Psoas muscle (tissue), 8 donors: ENCODE data around the gene GALNTL6. TPM values are rescaled to one million over a fixed set of nuclear protein-coding genes. Genes with fewer than 3 reads are reported as not detected.
"Not testable (repeated sequence)": the region's sequence is repeated elsewhere in the genome, so short reads cannot be mapped to it uniquely, and the experiment has no call there.

Source experiments
- ATAC-seq, 4 donors: fragments of 200-7000 bp; cut with Tn5 transposase; one replicate each; pipeline ENCODE4 v1.9.1; 2020; ENCODE audit warnings: moderate library complexity in 3 of 4, mild to moderate bottlenecking in 2 of 4
- DNase-seq, 2 donors: peaks; one replicate each; pipeline ENCODE4 v3.0.0-alpha.2; 2020
- H3K27ac ChIP-seq: fragments of 200-600 bp; one replicate; pipeline ENCODE4 v1.8.0; 2022
- H3K27me3 ChIP-seq, 3 donors: fragments of 200-600 bp in 1 of 3; one replicate each; pipeline versions ENCODE4 v1.6.1 to v1.8.0; 2013 to 2022; ENCODE audit warnings: low read length in 2 of 3, mild to moderate bottlenecking in 2 of 3, moderate library complexity in 1 of 3; ENCODE audit not compliant: insufficient read depth in 3 of 3
- H3K36me3 ChIP-seq, 2 donors: fragments of 200-600 bp in 1 of 2; one replicate each; pipeline versions ENCODE4 v1.6.1 to v1.8.0; 2013 to 2022; ENCODE audit warnings: low read depth in 1 of 2, mild to moderate bottlenecking in 1 of 2, moderate library complexity in 1 of 2; ENCODE audit not compliant: insufficient read depth in 1 of 2
- H3K4me1 ChIP-seq: fragments of 200-600 bp; one replicate; pipeline ENCODE4 v1.8.0; 2022
- H3K4me3 ChIP-seq: fragments of 200-600 bp; one replicate; pipeline ENCODE4 v1.8.0; 2022; ENCODE audit warnings: mild to moderate bottlenecking
- H3K9me3 ChIP-seq: fragments of 200-600 bp; one replicate; pipeline ENCODE4 v1.8.0; 2022
- WGBS, 3 donors: extraction: QIAGEN DNeasy Blood & Tissue Kit; methylation state at CpG; one replicate each; pipeline versions ENCODE4 v1.1.6 to v1.1.7; 2013; 5-methylcytosine and 5-hydroxymethylcytosine counted together
- intact Hi-C, 2 donors: fragments of 100-400 bp; cut with DNase I; formaldehyde crosslinking; loops; one replicate each; pipeline versions ENCODE4 v1.11.0 to v1.14.2; 2022
- polyA plus RNA-seq, 3 donors: library from polyadenylated mRNA; stranded (reverse); fragments of 200-250 nt; gene quantifications; one replicate each; pipeline ENCODE4 v1.2.3, GENCODE V29; 2013
- total RNA-seq, 4 donors: library from RNA; stranded (reverse); fragmentation: NEBNext Ultra II Directional in 2 of 4; extraction: Animal tissue kit (Norgen Biotek cat#: 25700) in 2 of 4; gene quantifications; one replicate each; pipeline versions ENCODE4 v1.2.1 to v1.2.4, GENCODE V29; 2021 to 2023
- TF ChIP-seq, protein P1 (sequence below): fragments of 200-600 bp; IDR thresholded peaks from one replicate; pipeline ENCODE4 v1.8.0; 2022; ENCODE audit warnings: antibody characterized with exemption
- donor health status: healthy with polysubstance abuse.
- donor health status: DM: no; HTN: no; CAD: no; lungs with moderate emphysema.
- donor health status: Bipolar disorder and iron deficiency.
- donor health status: healthy.
- donor health status: DM: yes; HTN: yes; CAD: no.
- donor health status: DM: no; HTN: no; CAD: no.
- donor health status: DM: no; HTN: no; CAD: no.
- donor health status: DM: yes; HTN: yes; CAD: no.

GALNTL6 gene
- total and polyA plus RNA-seq, 7 donors = 0.01 to 0.91 (median 0.21) TPM; not detected in 3

DNA sequence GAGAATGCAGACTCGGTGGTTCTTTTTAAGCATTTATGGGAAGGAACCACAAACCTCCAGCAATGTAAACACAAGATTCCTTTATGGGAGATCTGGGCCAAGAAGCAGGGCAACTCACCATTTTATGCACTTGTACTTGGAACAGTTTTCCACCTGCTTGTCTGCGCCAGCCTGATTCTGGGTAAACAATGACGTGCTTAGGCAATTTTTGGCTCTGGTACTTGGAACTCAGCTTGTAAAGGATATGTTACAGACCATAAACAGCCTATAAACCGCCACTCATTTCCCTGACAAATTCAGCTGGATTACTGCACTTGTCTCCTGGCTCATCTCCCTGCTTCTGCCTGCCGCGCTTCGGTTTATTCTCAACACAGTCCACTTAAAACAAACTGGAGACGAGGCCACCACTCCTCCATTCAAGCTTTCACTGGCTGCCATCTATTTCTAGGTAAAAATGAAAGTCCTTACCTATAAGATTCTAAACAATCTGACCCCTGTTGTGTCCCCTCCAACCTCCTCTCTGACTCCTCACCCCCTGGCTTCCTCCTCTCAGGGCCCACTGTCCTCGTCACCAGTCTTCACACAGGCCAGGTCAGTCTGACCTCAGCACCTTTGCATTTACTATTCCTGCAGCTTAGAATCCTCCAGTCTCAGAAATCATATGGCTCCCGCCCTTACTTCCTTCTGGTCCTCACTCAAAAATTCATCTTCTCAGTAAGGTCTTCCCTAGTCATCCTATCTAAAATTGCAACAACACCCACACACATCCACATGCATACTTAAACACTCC is 1149.6 kb downstream of the GALNTL6 start:
- Histone ChIP-seq H3K36me3 (no peaks in the 10 kb centered on the region), H3K4me1 (peaks cover 8% of the 10 kb centered on the region), H3K27ac (no peak overlapping the region), H3K4me3 (no peak overlapping the region), H3K9me3 (no peaks in the 10 kb centered on the region), H3K27me3 (no peaks in the 10 kb centered on the region)
- DNase-seq = no peak
- peak in 3 of 4 donors; percentile 76 to 85 (median 81) for ATAC-seq
- WGBS, 3 donors = 23 to 30% (median 25%) methylated on average over 10 of the region's 10 CpGs
- intact Hi-C loops = no loop called here
- TF ChIP-seq, protein P1, sequence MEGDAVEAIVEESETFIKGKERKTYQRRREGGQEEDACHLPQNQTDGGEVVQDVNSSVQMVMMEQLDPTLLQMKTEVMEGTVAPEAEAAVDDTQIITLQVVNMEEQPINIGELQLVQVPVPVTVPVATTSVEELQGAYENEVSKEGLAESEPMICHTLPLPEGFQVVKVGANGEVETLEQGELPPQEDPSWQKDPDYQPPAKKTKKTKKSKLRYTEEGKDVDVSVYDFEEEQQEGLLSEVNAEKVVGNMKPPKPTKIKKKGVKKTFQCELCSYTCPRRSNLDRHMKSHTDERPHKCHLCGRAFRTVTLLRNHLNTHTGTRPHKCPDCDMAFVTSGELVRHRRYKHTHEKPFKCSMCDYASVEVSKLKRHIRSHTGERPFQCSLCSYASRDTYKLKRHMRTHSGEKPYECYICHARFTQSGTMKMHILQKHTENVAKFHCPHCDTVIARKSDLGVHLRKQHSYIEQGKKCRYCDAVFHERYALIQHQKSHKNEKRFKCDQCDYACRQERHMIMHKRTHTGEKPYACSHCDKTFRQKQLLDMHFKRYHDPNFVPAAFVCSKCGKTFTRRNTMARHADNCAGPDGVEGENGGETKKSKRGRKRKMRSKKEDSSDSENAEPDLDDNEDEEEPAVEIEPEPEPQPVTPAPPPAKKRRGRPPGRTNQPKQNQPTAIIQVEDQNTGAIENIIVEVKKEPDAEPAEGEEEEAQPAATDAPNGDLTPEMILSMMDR = no peak

- Histone ChIP-seq H3K36me3 (no peaks in the 10 kb centered on the region), H3K4me1 (peaks cover 8% of the 10 kb centered on the region), H3K27me3 (no peaks in the 10 kb centered on the region), H3K27ac (no peak overlapping the region), H3K9me3 (no peaks in the 10 kb centered on the region), H3K4me3 (no peak overlapping the region)
- DNase-seq (no peak), ATAC-seq (no peak)
- 89 to 91% (median 91%) methylated on average over 5 of the region's 5 CpGs for WGBS, 3 donors
- intact Hi-C loops = no loop called here
- TF ChIP-seq, protein P1 = no peak
Measured at GRCh38 chr4:172963498-172964294, 1150.5 kb downstream of the GALNTL6 start.

- ATAC-seq, intact Hi-C loops, H3K36me3 ChIP-seq, DNase-seq, H3K4me1 ChIP-seq, H3K27ac ChIP-seq, H3K27me3 ChIP-seq, H3K9me3 ChIP-seq, H3K4me3 ChIP-seq: not testable (repeated sequence)
- WGBS, 3 donors = 89 to 91% (median 89%) methylated on average over 4 of the region's 4 CpGs
Measured at GRCh38 chr4:172970189-172970588, 1157.0 kb downstream of the GALNTL6 start.

- Histone ChIP-seq H3K9me3 (no peaks in the 10 kb centered on the region), H3K36me3 (no peaks in the 10 kb centered on the region), H3K27ac (no peak overlapping the region), H3K4me3 (no peak overlapping the region), H3K27me3 (no peaks in the 10 kb centered on the region), H3K4me1 (no peaks in the 10 kb centered on the region)
- DNase-seq = no peak
- TF ChIP-seq, protein P1 = no peak
- ATAC-seq = no peak
- intact Hi-C loops = no loop called here
- 69 to 73% (median 71%) methylated on average over 7 of the region's 7 CpGs for WGBS, 3 donors
Measured at GRCh38 chr4:172974586-172974985, 1161.4 kb downstream of the GALNTL6 start.

DNA sequence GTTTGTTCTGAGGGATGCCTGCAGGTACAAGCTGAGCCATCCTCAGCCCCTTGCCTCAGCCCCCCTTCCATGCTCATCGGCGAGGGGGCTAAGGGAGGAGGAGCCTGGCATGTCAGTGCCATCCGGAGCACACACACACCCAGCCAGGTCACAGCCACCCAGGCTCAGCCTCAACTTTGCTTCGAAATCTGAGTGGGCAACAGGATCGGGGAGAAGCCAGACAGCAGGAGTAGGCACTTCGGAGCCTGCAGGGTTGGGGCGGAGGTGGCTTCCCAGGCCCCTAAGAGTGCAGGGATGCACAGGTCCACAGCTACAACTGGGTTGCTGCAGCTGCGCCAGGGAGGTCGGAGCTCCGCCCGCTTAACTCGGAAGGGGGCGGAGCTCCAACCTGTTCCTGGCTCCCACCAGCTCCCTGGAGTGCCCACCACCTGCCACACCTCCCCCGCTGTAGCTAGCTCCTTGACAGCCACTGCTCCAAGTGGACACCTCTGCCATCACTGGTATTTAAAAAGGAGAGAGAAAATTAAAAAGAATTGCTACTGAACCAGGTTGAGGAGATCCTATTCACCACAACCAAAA is 1162.5 kb downstream of the GALNTL6 start:
- no peak overlapping the region for H3K4me3 ChIP-seq
- no peaks in the 10 kb centered on the region for H3K4me1 ChIP-seq
- no peak overlapping the region for H3K27ac ChIP-seq
- H3K9me3 ChIP-seq = no peaks in the 10 kb centered on the region
- ATAC-seq (no peak), DNase-seq (no peak)
- TF ChIP-seq, protein P1 = no peak
- intact Hi-C loops = no loop called here
- H3K27me3 ChIP-seq = no peaks in the 10 kb centered on the region
- H3K36me3 ChIP-seq = no peaks in the 10 kb centered on the region
- 87 to 90% (median 88%) methylated on average over 14 of the region's 14 CpGs for WGBS, 3 donors

GRCh38 chr4:172977491-172978041 is 1164.4 kb downstream of the GALNTL6 start:
- H3K4me3 ChIP-seq, H3K4me1 ChIP-seq, H3K27me3 ChIP-seq, H3K27ac ChIP-seq, intact Hi-C loops, H3K36me3 ChIP-seq, ATAC-seq, H3K9me3 ChIP-seq, DNase-seq: not testable (repeated sequence)
- 91 to 94% (median 91%) methylated on average over 4 of the region's 4 CpGs for WGBS, 3 donors
